GM12878 (cell line): ENCODE data around the gene ERG.

ENCODE experiments used
- CTCF ChIP-seq, 3 experiments: IDR thresholded peaks in 2 of 3; conservative IDR thresholded peaks in 1 of 3; 2 replicates each; pipeline ENCODE4 v1.5.1; 2011; ENCODE audit warnings: low read depth in 3 of 3, low read length in 3 of 3, mild to moderate bottlenecking in 3 of 3, control low read depth in 2 of 3, moderate library complexity in 2 of 3, inconsistent platforms in 1 of 3, mixed read lengths in 1 of 3; ENCODE audit not compliant: control insufficient read depth in 2 of 3, insufficient read depth in 1 of 3; ENCODE audit errors: extremely low read depth in 1 of 3
- FOS ChIP-seq: IDR thresholded peaks from 3 replicates; pipeline ENCODE4 v1.6.1; 2011; ENCODE audit warnings: borderline replicate concordance; ENCODE audit not compliant: insufficient read length; ENCODE audit errors: extremely low read depth
- MAX ChIP-seq: IDR thresholded peaks from 2 replicates; pipeline ENCODE4 v1.6.1; 2012; ENCODE audit warnings: low read depth, low read length, improper control_type of control experiment
- POLR2A ChIP-seq: IDR thresholded peaks from 2 replicates; pipeline ENCODE4 v1.6.1; 2011; ENCODE audit warnings: low read depth, mild to moderate bottlenecking, low read length
- TAF1 ChIP-seq: IDR thresholded peaks from 2 replicates; pipeline ENCODE4 v1.6.1; 2011; ENCODE audit warnings: mild to moderate bottlenecking, low read depth, low read length, borderline replicate concordance
- ZZZ3 ChIP-seq: IDR thresholded peaks from 2 replicates; pipeline ENCODE4 v1.6.1; 2011; ENCODE audit warnings: low read depth; ENCODE audit not compliant: control insufficient read depth, insufficient read length
- TF ChIP-seq, protein P1 (sequence below): fragments of 450-650 bp; IDR thresholded peaks from 2 replicates; pipeline ENCODE4 v1.6.1; 2017; ENCODE audit warnings: mild to moderate bottlenecking

- TF ChIP-seq FOS (no peak), CTCF (IDR thresholded peaks at IDR 0.05 in 2 of 3, conservative IDR thresholded peaks at IDR 0.05 in 1 of 3; ENCODE audit: control insufficient read depth in 2 of 3, extremely low read depth in 1 of 3, insufficient read depth in 1 of 3, low read depth in 3 of 3, low read length in 3 of 3) (no peak), TAF1 (no peak), ZZZ3 (no peak), MAX (no peak), POLR2A (no peak)
- TF ChIP-seq, protein P1, sequence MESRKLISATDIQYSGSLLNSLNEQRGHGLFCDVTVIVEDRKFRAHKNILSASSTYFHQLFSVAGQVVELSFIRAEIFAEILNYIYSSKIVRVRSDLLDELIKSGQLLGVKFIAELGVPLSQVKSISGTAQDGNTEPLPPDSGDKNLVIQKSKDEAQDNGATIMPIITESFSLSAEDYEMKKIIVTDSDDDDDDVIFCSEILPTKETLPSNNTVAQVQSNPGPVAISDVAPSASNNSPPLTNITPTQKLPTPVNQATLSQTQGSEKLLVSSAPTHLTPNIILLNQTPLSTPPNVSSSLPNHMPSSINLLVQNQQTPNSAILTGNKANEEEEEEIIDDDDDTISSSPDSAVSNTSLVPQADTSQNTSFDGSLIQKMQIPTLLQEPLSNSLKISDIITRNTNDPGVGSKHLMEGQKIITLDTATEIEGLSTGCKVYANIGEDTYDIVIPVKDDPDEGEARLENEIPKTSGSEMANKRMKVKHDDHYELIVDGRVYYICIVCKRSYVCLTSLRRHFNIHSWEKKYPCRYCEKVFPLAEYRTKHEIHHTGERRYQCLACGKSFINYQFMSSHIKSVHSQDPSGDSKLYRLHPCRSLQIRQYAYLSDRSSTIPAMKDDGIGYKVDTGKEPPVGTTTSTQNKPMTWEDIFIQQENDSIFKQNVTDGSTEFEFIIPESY, result no peak
Observed at GRCh38 chr21:38330666-38331065, 167.6 kb downstream of the ERG start.
